ENCODE measurements around the gene BACH2. TPM values are rescaled to one million over a fixed set of nuclear protein-coding genes. Genes with fewer than 3 reads are reported as not detected.

BACH2 gene
- polyA plus RNA-seq, 1 of the 3 experiments (the other 2 are of a cell fraction): 0.46 TPM

GRCh38 chr6:90126181-90126580 is 170.5 kb downstream of the BACH2 start:
- Histone ChIP-seq H3K4me2 (no peak overlapping the region), H3K9ac (no peak overlapping the region), H3K27me3 (ENCODE audit: insufficient read depth) (no peaks in the 10 kb centered on the region), H3K27ac (ENCODE audit: low read depth in 2 of 2, low read length in 1 of 2) (no peak overlapping the region), H3F3A (replicated peaks; ENCODE audit: insufficient read depth) (no peaks in the 10 kb centered on the region), H3K36me3 (replicated peaks in 1 of 2; ENCODE audit: control insufficient read depth in 1 of 2, insufficient read depth in 2 of 2, low read length in 1 of 2) (no peaks in the 10 kb centered on the region), H3K4me3 (ENCODE audit: low read depth in 2 of 2, low read length in 1 of 2) (no peak overlapping the region), H3K9me3 (no peaks in the 10 kb centered on the region), H3K79me2 (ENCODE audit: insufficient read depth) (no peaks in the 10 kb centered on the region), H3K4me1 (ENCODE audit: control insufficient read depth in 1 of 2, insufficient read depth in 2 of 2, low read depth in 1 of 2, low read length in 1 of 2) (peaks cover 0 to 9% of the 10 kb centered on the region in 2 experiments; a peak in 1 of 4 replicates), H4K20me1 (ENCODE audit: insufficient read depth) (no peaks in the 10 kb centered on the region), H2AFZ (ENCODE audit: low read depth) (no peak overlapping the region), H3K9me2 (no peaks in the 10 kb centered on the region)
- no peak for DNase-seq
- ChIA-PET CTCF (interaction anchor here (1.7 kb wide), 1 partner anchor 148 kb away, joined by 3 read pairs; no protein-coding TSS in a partner anchor), POLR2A (interaction anchor here (0.6 kb wide), 1 partner anchor 31 kb away, joined by 3 read pairs; no protein-coding TSS in a partner anchor)
- TF ChIP-seq MXI1 (IDR thresholded peaks at IDR 0.05; ENCODE audit: low read depth, low read length) (no peak), EZH2phosphoT487 (IDR thresholded peaks at IDR 0.05; ENCODE audit: borderline replicate concordance, low read depth) (no peak), NFIC (IDR thresholded peaks at IDR 0.05; ENCODE audit: borderline replicate concordance) (no peak), CTCF (IDR thresholded peaks at IDR 0.05) (no peak), TEAD4 (IDR thresholded peaks at IDR 0.05; ENCODE audit: borderline replicate concordance, insufficient read depth) (no peak), MEF2A (IDR thresholded peaks at IDR 0.05; ENCODE audit: borderline replicate concordance, low read depth) (no peak), FOXM1 (IDR thresholded peaks at IDR 0.05; ENCODE audit: low read depth) (no peak), TCF12 (IDR thresholded peaks at IDR 0.05) (no peak), ELF1 (IDR thresholded peaks at IDR 0.05) (no peak), FOXJ3 (CRISPR knock-in tag; IDR thresholded peaks at IDR 0.05) (no peak), EP300 (IDR thresholded peaks at IDR 0.05; ENCODE audit: borderline replicate concordance in 1 of 2, low read depth in 1 of 2, low read length in 1 of 2) (no peak), RAD21 (IDR thresholded peaks at IDR 0.05; ENCODE audit: low read length) (no peak), SIN3A (IDR thresholded peaks at IDR 0.05; ENCODE audit: borderline replicate concordance, low read depth, low read length) (no peak), RFX5 (IDR thresholded peaks at IDR 0.05; ENCODE audit: low read length) (no peak), IRF3 (IDR thresholded peaks at IDR 0.05; ENCODE audit: low read depth, low read length) (no peak), RCOR1 (IDR thresholded peaks at IDR 0.05; ENCODE audit: low read length) (no peak), RXRA (IDR thresholded peaks at IDR 0.05; ENCODE audit: borderline replicate concordance, low read depth) (no peak)
- TF ChIP-seq, protein P1, sequence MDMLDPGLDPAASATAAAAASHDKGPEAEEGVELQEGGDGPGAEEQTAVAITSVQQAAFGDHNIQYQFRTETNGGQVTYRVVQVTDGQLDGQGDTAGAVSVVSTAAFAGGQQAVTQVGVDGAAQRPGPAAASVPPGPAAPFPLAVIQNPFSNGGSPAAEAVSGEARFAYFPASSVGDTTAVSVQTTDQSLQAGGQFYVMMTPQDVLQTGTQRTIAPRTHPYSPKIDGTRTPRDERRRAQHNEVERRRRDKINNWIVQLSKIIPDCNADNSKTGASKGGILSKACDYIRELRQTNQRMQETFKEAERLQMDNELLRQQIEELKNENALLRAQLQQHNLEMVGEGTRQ (IDR thresholded peaks at IDR 0.05; ENCODE audit: borderline replicate concordance, low read depth, low read length): no peak
- 82% methylated on average over 5 of the region's 5 CpGs for WGBS (ENCODE audit: low lambda C conversion rate)

All from SK-N-SH (cell line).